Fibroblast of villous mesenchyme (primary cell): Measurements from ENCODE around the gene TSGA10IP. TPM values are rescaled to one million over a fixed set of nuclear protein-coding genes. Genes with fewer than 3 reads are reported as not detected.

Experiments
- DNase-seq: peaks from one replicate; pipeline ENCODE4 v3.0.0-alpha.2; 2010; ENCODE audit warnings: low read depth
- H3K4me3 ChIP-seq: 2 replicates; pipeline ENCODE4 v1.5.1; 2011; ENCODE audit warnings: low read depth, mild to moderate bottlenecking, low read length
- CTCF ChIP-seq: IDR thresholded peaks from 2 replicates; pipeline ENCODE4 v1.5.1; 2012; ENCODE audit warnings: low read depth, mild to moderate bottlenecking, low read length; ENCODE audit not compliant: insufficient read depth
- total RNA-seq: library from RNA; depleted of rRNA; stranded (reverse); fragments of >200 nt; gene quantifications from 2 replicates; pipeline ENCODE4 v1.2.3, GENCODE V29; 2012

The TSGA10IP gene
- total RNA-seq, 1 donor = not detected

GRCh38 chr11:66006891-66007176 lies 61.6 kb downstream of the TSGA10IP start:
- TF ChIP-seq CTCF = no peak
- H3K4me3 ChIP-seq = no peak overlapping the region
- DNase-seq = no peak

GRCh38 chr11:66007201-66007634 lies 61.9 kb downstream of the TSGA10IP start:
- peak; percentile 11 for DNase-seq

GRCh38 chr11:66008095-66008467 lies 62.8 kb downstream of the TSGA10IP start:
- no peak for TF ChIP-seq CTCF
- no peak for DNase-seq
- H3K4me3 ChIP-seq = no peak overlapping the region

More at GRCh38 chr11:66007201-66007634, 61.9 kb downstream of the TSGA10IP start:
- H3K4me3 ChIP-seq = no peak overlapping the region
- TF ChIP-seq CTCF = no peak

GRCh38 chr11:66008468-66009101 lies 63.3 kb downstream of the TSGA10IP start:
- no peak overlapping the region for H3K4me3 ChIP-seq
- no peak for TF ChIP-seq CTCF
- no peak for DNase-seq

Other genes starting within 250 kb of the TSGA10IP start
- gene KAT5, start 233.2 kb upstream of the TSGA10IP start, total RNA-seq = 33.2 and 42.2 TPM in 2 replicates
- gene RNASEH2C, start 224.7 kb upstream of the TSGA10IP start, total RNA-seq = 41.5 and 44.1 TPM in 2 replicates
- gene AP5B1, start 164.5 kb upstream of the TSGA10IP start, total RNA-seq = 13.8 and 16.4 TPM in 2 replicates
- gene OVOL1, start 158.4 kb upstream of the TSGA10IP start, total RNA-seq = not detected in 2 replicates
- under 0.01 TPM in 1 of 2 replicates, not detected in the other for gene SNX32, start 111.5 kb upstream of the TSGA10IP start, total RNA-seq
- gene CFL1, start 87.3 kb upstream of the TSGA10IP start, total RNA-seq = 1,115 and 1,444 TPM in 2 replicates
- 71.2 and 75.7 TPM in 2 replicates for gene MUS81, start 85.0 kb upstream of the TSGA10IP start, total RNA-seq
- 77.7 and 79.6 TPM in 2 replicates for gene EFEMP2, start 72.7 kb upstream of the TSGA10IP start, total RNA-seq
- 0.43 TPM in 1 of 2 replicates, not detected in the other for gene CTSW, start 65.6 kb upstream of the TSGA10IP start, total RNA-seq
- 144 and 158 TPM in 2 replicates for gene FIBP, start 57.0 kb upstream of the TSGA10IP start, total RNA-seq
- gene CCDC85B, start 54.8 kb upstream of the TSGA10IP start, total RNA-seq = 37.1 and 49.0 TPM in 2 replicates
- 18.0 and 41.0 TPM in 2 replicates for gene FOSL1, start 45.1 kb upstream of the TSGA10IP start, total RNA-seq
- gene C11orf68, start 26.4 kb upstream of the TSGA10IP start, total RNA-seq = 25.8 and 31.5 TPM in 2 replicates
- 216 and 218 TPM in 2 replicates for gene DRAP1, start 26.1 kb upstream of the TSGA10IP start, total RNA-seq
- 25.5 and 26.7 TPM in 2 replicates for gene SART1, start 16.3 kb downstream of the TSGA10IP start, total RNA-seq
- gene EIF1AD, start 56.7 kb downstream of the TSGA10IP start, total RNA-seq = 34.8 and 35.4 TPM in 2 replicates
- 19.9 and 24.8 TPM in 2 replicates for gene BANF1, start 57.0 kb downstream of the TSGA10IP start, total RNA-seq
- gene CST6, start 66.5 kb downstream of the TSGA10IP start, total RNA-seq = under 0.01 TPM in 1 of 2 replicates, not detected in the other
- under 0.01 and 0.43 TPM in 2 replicates for gene CATSPER1, start 81.0 kb downstream of the TSGA10IP start, total RNA-seq
- gene GAL3ST3, start 103.7 kb downstream of the TSGA10IP start, total RNA-seq = under 0.01 TPM in 1 of 2 replicates, not detected in the other
- 130 and 151 TPM in 2 replicates for gene SF3B2, start 106.9 kb downstream of the TSGA10IP start, total RNA-seq
- 36.7 and 41.2 TPM in 2 replicates for gene PACS1, start 124.8 kb downstream of the TSGA10IP start, total RNA-seq